Measurements from ENCODE around the gene CES5A.

CES5A gene

GRCh38 chr16:55834049-55834448 is 41.1 kb downstream of the CES5A start:
- H3K36me3 ChIP-seq (replicated peaks in 1 of 2; ENCODE audit: control insufficient read depth in 2 of 2, insufficient read depth in 2 of 2, low read length in 2 of 2) = no peaks in the 10 kb centered on the region
- no peak for DNase-seq (ENCODE audit: low spot score)
- H3K9me3 ChIP-seq (replicated peaks in 1 of 2; ENCODE audit: control insufficient read depth in 2 of 2, insufficient read depth in 1 of 2, low read depth in 1 of 2, low read length in 2 of 2) = no peaks in the 10 kb centered on the region
- no peak overlapping the region for H3K14ac ChIP-seq (ENCODE audit: low read length)
- no peak overlapping the region for H2BK15ac ChIP-seq (ENCODE audit: low read length)
- H2BK12ac ChIP-seq (ENCODE audit: low read length) = no peak overlapping the region
- H2BK120ac ChIP-seq (ENCODE audit: low read depth, low read length) = no peak overlapping the region
- no peak overlapping the region for H3K18ac ChIP-seq (ENCODE audit: low read length)
- H3K4me1 ChIP-seq (ENCODE audit: control insufficient read depth in 2 of 2, insufficient read depth in 1 of 2, low read depth in 1 of 2, low read length in 2 of 2) = peaks cover 0 to 4% of the 10 kb centered on the region in 2 donors
- H3K79me1 ChIP-seq (ENCODE audit: low read depth, low read length) = no peaks in the 10 kb centered on the region
- no peak overlapping the region for H2AFZ ChIP-seq (ENCODE audit: low read length)
- H3K4me2 ChIP-seq (ENCODE audit: insufficient read depth, low read length, poor library complexity, severe bottlenecking) = no peak overlapping the region
- no CpG with 5 or more reads among the region's 7 CpGs for WGBS, 2 donors (ENCODE audit: extremely low coverage in 2 of 2, insufficient read length in 2 of 2, insufficient replicate concordance in 1 of 2)
- no peak overlapping the region for H3K23ac ChIP-seq (ENCODE audit: low read depth, low read length, poor library complexity)
- no peak overlapping the region for H3K4me3 ChIP-seq (ENCODE audit: low read length in 2 of 2)
- no peak overlapping the region for H4K8ac ChIP-seq (ENCODE audit: low read depth, low read length)
- H2BK5ac ChIP-seq (ENCODE audit: low read length) = no peak overlapping the region
- no peak overlapping the region for H3K27ac ChIP-seq (replicated peaks; ENCODE audit: low read length)
- no peaks in the 10 kb centered on the region for H3K27me3 ChIP-seq (ENCODE audit: control insufficient read depth in 3 of 3, insufficient read depth in 3 of 3, low read depth in 1 of 3, low read length in 3 of 3)
- H3K4ac ChIP-seq (ENCODE audit: low read length) = no peak overlapping the region
- H4K91ac ChIP-seq (ENCODE audit: low read depth, low read length, poor library complexity) = no peak overlapping the region
- no peak overlapping the region for H2AK5ac ChIP-seq (ENCODE audit: low read depth, low read length)
- H3K9ac ChIP-seq (ENCODE audit: low read depth, low read length, poor library complexity) = no peak overlapping the region

GRCh38 chr16:55832773-55833691 is 42.1 kb downstream of the CES5A start, which contains the start of gene CES1:
Gene CES1 (minus strand): TSS chr16:55833096. CDS start chr16:55833055, 41 bp downstream.
- Histone ChIP-seq H2AFZ (ENCODE audit: low read length) (no peak within 1 kb of the TSS), H2BK15ac (ENCODE audit: low read length) (no peak within 1 kb of the TSS), H4K91ac (ENCODE audit: low read depth, low read length, poor library complexity) (no peak within 1 kb of the TSS), H3K4me1 (ENCODE audit: control insufficient read depth in 2 of 2, insufficient read depth in 1 of 2, low read depth in 1 of 2, low read length in 2 of 2) (peaks cover 0 to 4% of the 10 kb centered on the region in 2 donors), H3K9ac (ENCODE audit: low read depth, low read length, poor library complexity) (no peak within 1 kb of the TSS), H3K23ac (ENCODE audit: low read depth, low read length, poor library complexity) (no peak within 1 kb of the TSS), H3K4ac (ENCODE audit: low read length) (no peak within 1 kb of the TSS), H3K27me3 (ENCODE audit: control insufficient read depth in 3 of 3, insufficient read depth in 3 of 3, low read depth in 1 of 3, low read length in 3 of 3) (no peaks in the 10 kb centered on the region), H3K36me3 (replicated peaks in 1 of 2; ENCODE audit: control insufficient read depth in 2 of 2, insufficient read depth in 2 of 2, low read length in 2 of 2) (no peaks in the 10 kb centered on the region), H3K18ac (ENCODE audit: low read length) (peak within 1 kb of the TSS; percentile 80), H3K79me1 (ENCODE audit: low read depth, low read length) (no peaks in the 10 kb centered on the region), H2BK120ac (ENCODE audit: low read depth, low read length) (no peak within 1 kb of the TSS), H2BK12ac (ENCODE audit: low read length) (no peak within 1 kb of the TSS), H4K8ac (ENCODE audit: low read depth, low read length) (no peak within 1 kb of the TSS), H2BK5ac (ENCODE audit: low read length) (no peak within 1 kb of the TSS), H3K4me2 (ENCODE audit: insufficient read depth, low read length, poor library complexity, severe bottlenecking) (peak within 1 kb of the TSS; percentile 22), H3K4me3 (ENCODE audit: low read length in 2 of 2) (peak within 1 kb of the TSS in 1 of 2 donors; percentile 2), H3K14ac (ENCODE audit: low read length) (peak within 1 kb of the TSS; percentile 67), H3K27ac (replicated peaks; ENCODE audit: low read length) (no peak within 1 kb of the TSS), H3K9me3 (replicated peaks in 1 of 2; ENCODE audit: control insufficient read depth in 2 of 2, insufficient read depth in 1 of 2, low read depth in 1 of 2, low read length in 2 of 2) (no peaks in the 10 kb centered on the region), H2AK5ac (ENCODE audit: low read depth, low read length) (peak within 1 kb of the TSS; percentile 11)
- DNase-seq (ENCODE audit: low spot score) = peak; percentile 15
- WGBS, 2 donors (ENCODE audit: extremely low coverage in 2 of 2, insufficient read length in 2 of 2, insufficient replicate concordance in 1 of 2) = no CpG with 5 or more reads among the region's 30 CpGs

- WGBS, 2 donors (ENCODE audit: extremely low coverage in 2 of 2, insufficient read length in 2 of 2, insufficient replicate concordance in 1 of 2) = no CpG with 5 or more reads among the region's 17 CpGs
- H3K4me1 ChIP-seq (ENCODE audit: control insufficient read depth in 2 of 2, insufficient read depth in 1 of 2, low read depth in 1 of 2, low read length in 2 of 2) = peaks cover 0 to 4% of the 10 kb centered on the region in 2 donors
- no peaks in the 10 kb centered on the region for H3K27me3 ChIP-seq (ENCODE audit: control insufficient read depth in 3 of 3, insufficient read depth in 3 of 3, low read depth in 1 of 3, low read length in 3 of 3)
- no peak overlapping the region for H2BK120ac ChIP-seq (ENCODE audit: low read depth, low read length)
- H3K4ac ChIP-seq (ENCODE audit: low read length) = no peak overlapping the region
- no peak overlapping the region for H2BK12ac ChIP-seq (ENCODE audit: low read length)
- no peak overlapping the region for H2AFZ ChIP-seq (ENCODE audit: low read length)
- DNase-seq (ENCODE audit: low spot score) = no peak
- no peak overlapping the region for H3K27ac ChIP-seq (replicated peaks; ENCODE audit: low read length)
- H3K36me3 ChIP-seq (replicated peaks in 1 of 2; ENCODE audit: control insufficient read depth in 2 of 2, insufficient read depth in 2 of 2, low read length in 2 of 2) = no peaks in the 10 kb centered on the region
- H3K4me2 ChIP-seq (ENCODE audit: insufficient read depth, low read length, poor library complexity, severe bottlenecking) = peak overlapping the region; percentile 22
- peak overlapping the region in 1 of 2 donors; percentile 2 for H3K4me3 ChIP-seq (ENCODE audit: low read length in 2 of 2)
- no peak overlapping the region for H2BK15ac ChIP-seq (ENCODE audit: low read length)
- H2BK5ac ChIP-seq (ENCODE audit: low read length) = no peak overlapping the region
- no peak overlapping the region for H3K9ac ChIP-seq (ENCODE audit: low read depth, low read length, poor library complexity)
- H3K79me1 ChIP-seq (ENCODE audit: low read depth, low read length) = no peaks in the 10 kb centered on the region
- no peak overlapping the region for H4K8ac ChIP-seq (ENCODE audit: low read depth, low read length)
- H3K23ac ChIP-seq (ENCODE audit: low read depth, low read length, poor library complexity) = no peak overlapping the region
- no peaks in the 10 kb centered on the region for H3K9me3 ChIP-seq (replicated peaks in 1 of 2; ENCODE audit: control insufficient read depth in 2 of 2, insufficient read depth in 1 of 2, low read depth in 1 of 2, low read length in 2 of 2)
- H4K91ac ChIP-seq (ENCODE audit: low read depth, low read length, poor library complexity) = no peak overlapping the region
- H3K14ac ChIP-seq (ENCODE audit: low read length) = peak overlapping the region; percentile 67
- H2AK5ac ChIP-seq (ENCODE audit: low read depth, low read length) = peak overlapping the region; percentile 11
- peak overlapping the region; percentile 80 for H3K18ac ChIP-seq (ENCODE audit: low read length)
Measured at GRCh38 chr16:55832425-55832772, 42.8 kb downstream of the CES5A start.

GRCh38 chr16:55830658-55831294 is 44.4 kb downstream of the CES5A start:
- Histone ChIP-seq H2BK12ac (ENCODE audit: low read length) (no peak overlapping the region), H4K91ac (ENCODE audit: low read depth, low read length, poor library complexity) (no peak overlapping the region), H3K9me3 (replicated peaks in 1 of 2; ENCODE audit: control insufficient read depth in 2 of 2, insufficient read depth in 1 of 2, low read depth in 1 of 2, low read length in 2 of 2) (no peaks in the 10 kb centered on the region), H2BK120ac (ENCODE audit: low read depth, low read length) (no peak overlapping the region), H3K36me3 (replicated peaks in 1 of 2; ENCODE audit: control insufficient read depth in 2 of 2, insufficient read depth in 2 of 2, low read length in 2 of 2) (no peaks in the 10 kb centered on the region), H3K27ac (replicated peaks; ENCODE audit: low read length) (no peak overlapping the region), H3K27me3 (ENCODE audit: control insufficient read depth in 3 of 3, insufficient read depth in 3 of 3, low read depth in 1 of 3, low read length in 3 of 3) (no peaks in the 10 kb centered on the region), H3K4me1 (ENCODE audit: control insufficient read depth in 2 of 2, insufficient read depth in 1 of 2, low read depth in 1 of 2, low read length in 2 of 2) (peaks cover 0 to 4% of the 10 kb centered on the region in 2 donors), H3K4me3 (ENCODE audit: low read length in 2 of 2) (no peak overlapping the region), H3K9ac (ENCODE audit: low read depth, low read length, poor library complexity) (no peak overlapping the region), H4K8ac (ENCODE audit: low read depth, low read length) (no peak overlapping the region), H3K14ac (ENCODE audit: low read length) (no peak overlapping the region), H3K4me2 (ENCODE audit: insufficient read depth, low read length, poor library complexity, severe bottlenecking) (no peak overlapping the region), H2AK5ac (ENCODE audit: low read depth, low read length) (no peak overlapping the region), H3K79me1 (ENCODE audit: low read depth, low read length) (no peaks in the 10 kb centered on the region), H3K23ac (ENCODE audit: low read depth, low read length, poor library complexity) (no peak overlapping the region), H2AFZ (ENCODE audit: low read length) (no peak overlapping the region), H2BK15ac (ENCODE audit: low read length) (no peak overlapping the region), H3K4ac (ENCODE audit: low read length) (no peak overlapping the region), H2BK5ac (ENCODE audit: low read length) (no peak overlapping the region), H3K18ac (ENCODE audit: low read length) (no peak overlapping the region)
- no peak for DNase-seq (ENCODE audit: low spot score)
- no CpG with 5 or more reads among the region's 6 CpGs for WGBS, 2 donors (ENCODE audit: extremely low coverage in 2 of 2, insufficient read length in 2 of 2, insufficient replicate concordance in 1 of 2)

Measured in neuronal stem cell (in vitro differentiated cells).